Frontal cortex (tissue), 4 donors: ENCODE measurements around the gene TBC1D14. TPM values are rescaled to one million over a fixed set of nuclear protein-coding genes. Genes with fewer than 3 reads are reported as not detected.
"Not testable (repeated sequence)": the region's sequence is repeated elsewhere in the genome, so short reads cannot be mapped to it uniquely, and the experiment has no call there.

Experiments
- DNase-seq, 2 donors: peaks; one replicate each; pipeline ENCODE4 v3.0.0; 2012; ENCODE audit warnings: low spot score in 2 of 2
- FAIRE-seq: peaks from 2 replicates; lab custom pipeline; 2012; peaks lifted over from hg19 to GRCh38; lab: Jason Lieb, UNC
- total RNA-seq: library from RNA; depleted of rRNA; stranded (reverse); fragments of >200 nt; gene quantifications from one replicate; pipeline ENCODE4 v1.2.3, GENCODE V29; 2014
- donor health status: control.
- donor health status: control.
- donor health status: control.

TBC1D14 gene
- total RNA-seq, 1 donor from 2014 or later = 207 TPM

GRCh38 chr4:6962211-6963041 lies 52.8 kb downstream of the TBC1D14 start:
- FAIRE-seq (no peak), DNase-seq (peak in 1 of 2 donors; percentile 58)

- FAIRE-seq = no peak
- no peak for DNase-seq
These were observed 53.5 kb downstream of the TBC1D14 start for GRCh38 chr4:6963139-6963611.

- FAIRE-seq (no peak), DNase-seq (no peak)
These were observed 55.2 kb downstream of the TBC1D14 start for GRCh38 chr4:6964858-6965257.

- no peak for FAIRE-seq
These were observed 55.7 kb downstream of the TBC1D14 start for GRCh38 chr4:6965329-6965728.

GRCh38 chr4:6967846-6968340 lies 58.3 kb downstream of the TBC1D14 start:
- FAIRE-seq (no peak), DNase-seq (no peak)

More at GRCh38 chr4:6965329-6965728, 55.7 kb downstream of the TBC1D14 start:
- DNase-seq = no peak

- DNase-seq (no peak), FAIRE-seq (no peak)
These were observed 58.9 kb downstream of the TBC1D14 start for GRCh38 chr4:6968496-6968895.

- DNase-seq = no peak
- FAIRE-seq = no peak
These were observed 60.5 kb downstream of the TBC1D14 start for GRCh38 chr4:6969826-6970800.

GRCh38 chr4:6971536-6972374 lies 62.1 kb downstream of the TBC1D14 start:
- DNase-seq (no peak), FAIRE-seq (no peak)

- FAIRE-seq (no peak), DNase-seq (no peak)
These were observed 62.7 kb downstream of the TBC1D14 start for GRCh38 chr4:6972375-6972650.

- no peak for DNase-seq
- FAIRE-seq = no peak
These were observed 63.3 kb downstream of the TBC1D14 start for GRCh38 chr4:6972911-6973310.

GRCh38 chr4:6974138-6974848 lies 64.7 kb downstream of the TBC1D14 start:
- FAIRE-seq = peak; percentile 40
- peak; percentile 81 to 85 for DNase-seq

GRCh38 chr4:6977846-6978245 lies 68.2 kb downstream of the TBC1D14 start:
- not testable (repeated sequence) for DNase-seq, FAIRE-seq

GRCh38 chr4:6983544-6984142 lies 74.0 kb downstream of the TBC1D14 start:
- FAIRE-seq = no peak
- DNase-seq = no peak

GRCh38 chr4:6984612-6985425 lies 75.2 kb downstream of the TBC1D14 start:
- DNase-seq (no peak), FAIRE-seq (no peak)

- DNase-seq (peak in 1 of 2 donors; percentile 48), FAIRE-seq (no peak)
These were observed 76.6 kb downstream of the TBC1D14 start for GRCh38 chr4:6986072-6986780.

- peak; percentile 97 for DNase-seq
- FAIRE-seq = no peak
These were observed 77.4 kb downstream of the TBC1D14 start for GRCh38 chr4:6986781-6987587.
